ENCODE results near the gene SLC38A11.
"Not testable (repeated sequence)": the region's sequence is repeated elsewhere in the genome, so short reads cannot be mapped to it uniquely, and the experiment has no call there.

The SLC38A11 gene

GRCh38 chr2:164954954-164955701 is at the start of gene SLC38A11:
TSS of gene SLC38A11 (minus strand) at chr2:164955525. CDS start at chr2:164955247, 278 bp downstream.
- DNase-seq (ENCODE audit: low read depth, low spot score), result peak; percentile 24

GRCh38 chr2:165003443-165004130 is 48.3 kb upstream of the SLC38A11 start:
- DNase-seq (ENCODE audit: low read depth, low spot score), result peak; percentile 72

GRCh38 chr2:165002638-165003037 is 47.3 kb upstream of the SLC38A11 start:
- no peak for DNase-seq (ENCODE audit: low read depth, low spot score)

GRCh38 chr2:164994664-164995299 is 39.5 kb upstream of the SLC38A11 start:
- not testable (repeated sequence) for DNase-seq (ENCODE audit: low read depth, low spot score)

GRCh38 chr2:164993287-164994016 is 38.1 kb upstream of the SLC38A11 start:
- no peak for DNase-seq (ENCODE audit: low read depth, low spot score)

GRCh38 chr2:164992818-164993217 is 37.5 kb upstream of the SLC38A11 start:
- peak; percentile 23 for DNase-seq (ENCODE audit: low read depth, low spot score)

GRCh38 chr2:164992093-164992454 is 36.7 kb upstream of the SLC38A11 start:
- DNase-seq (ENCODE audit: low read depth, low spot score), result not testable (repeated sequence)

GRCh38 chr2:164991361-164992092 is 36.2 kb upstream of the SLC38A11 start:
- not testable (repeated sequence) for DNase-seq (ENCODE audit: low read depth, low spot score)

GRCh38 chr2:164990953-164991352 is 35.6 kb upstream of the SLC38A11 start:
- not testable (repeated sequence) for DNase-seq (ENCODE audit: low read depth, low spot score)

GRCh38 chr2:164988805-164989204 is 33.5 kb upstream of the SLC38A11 start:
- DNase-seq (ENCODE audit: low read depth, low spot score), result not testable (repeated sequence)

- not testable (repeated sequence) for DNase-seq (ENCODE audit: low read depth, low spot score)
These were observed 30.7 kb upstream of the SLC38A11 start for GRCh38 chr2:164986027-164986426.

- no peak for DNase-seq (ENCODE audit: low read depth, low spot score)
These were observed 29.1 kb upstream of the SLC38A11 start for GRCh38 chr2:164984428-164984827.

- DNase-seq (ENCODE audit: low read depth, low spot score), result no peak
These were observed 26.1 kb upstream of the SLC38A11 start for GRCh38 chr2:164981217-164981990.

- DNase-seq (ENCODE audit: low read depth, low spot score), result not testable (repeated sequence)
These were observed 25.4 kb upstream of the SLC38A11 start for GRCh38 chr2:164980688-164981087.

GRCh38 chr2:164979113-164979512 is 23.8 kb upstream of the SLC38A11 start:
- DNase-seq (ENCODE audit: low read depth, low spot score), result no peak

- DNase-seq (ENCODE audit: low read depth, low spot score), result not testable (repeated sequence)
These were observed 21.6 kb upstream of the SLC38A11 start for GRCh38 chr2:164976875-164977470.

GRCh38 chr2:164976301-164976700 is 21.0 kb upstream of the SLC38A11 start:
- DNase-seq (ENCODE audit: low read depth, low spot score), result no peak

- no peak for DNase-seq (ENCODE audit: low read depth, low spot score)
These were observed 20.6 kb upstream of the SLC38A11 start for GRCh38 chr2:164975891-164976290.

GRCh38 chr2:164974221-164974620 is 18.9 kb upstream of the SLC38A11 start:
- no peak for DNase-seq (ENCODE audit: low read depth, low spot score)

GRCh38 chr2:164972216-164972615 is 16.9 kb upstream of the SLC38A11 start:
- DNase-seq (ENCODE audit: low read depth, low spot score), result no peak

Measured in ELF-1 (cell line).